Calu3 (cell line): ENCODE data around the gene LIPA. TPM values are rescaled to one million over a fixed set of nuclear protein-coding genes. Genes with fewer than 3 reads are reported as not detected.

Source experiments
- BruUV-seq: library from RNA; stranded (reverse); fragments of 400-500 nt; replicated peaks from 2 replicates; lab custom pipeline; 2021; lab: Mats Ljungman, UMichigan
- CTCF ChIA-PET: fragments of 300-600 bp; sonication (Branson Sonifier 250); formaldehyde crosslinking; loops from one replicate; lab custom pipeline; 2022; ENCODE audit warnings: antibody characterized with exemption; lab: Charles Lee
- DNase-seq: peaks from one replicate; pipeline ENCODE4 v3.0.0; 2022
- H3K27ac Mint-ChIP-seq: one replicate; pipeline ENCODE4 v1.8.0; 2022; ENCODE audit warnings: mixed read lengths; ENCODE audit not compliant: unreplicated experiment
- H3K27me3 Mint-ChIP-seq: one replicate; pipeline ENCODE4 v1.8.0; 2022; ENCODE audit warnings: mixed read lengths; ENCODE audit not compliant: unreplicated experiment
- H3K36me3 Mint-ChIP-seq: one replicate; pipeline ENCODE4 v1.8.0; 2022; ENCODE audit warnings: mild to moderate bottlenecking, moderate library complexity, mixed read lengths; ENCODE audit not compliant: insufficient read depth, unreplicated experiment
- H3K4me1 Mint-ChIP-seq: one replicate; pipeline ENCODE4 v1.8.0; 2022; ENCODE audit warnings: mild to moderate bottlenecking, low read depth, mixed read lengths; ENCODE audit not compliant: unreplicated experiment
- H3K4me3 Mint-ChIP-seq: one replicate; pipeline ENCODE4 v1.8.0; 2022; ENCODE audit warnings: mild to moderate bottlenecking, low read depth, moderate library complexity, mixed read lengths; ENCODE audit not compliant: unreplicated experiment
- H3K9me3 Mint-ChIP-seq: one replicate; pipeline ENCODE4 v1.8.0; 2022; ENCODE audit warnings: low read depth, mixed read lengths; ENCODE audit not compliant: unreplicated experiment
- intact Hi-C: fragments of 100-400 bp; cut with micrococcal nuclease; formaldehyde crosslinking; loops from one replicate; pipeline ENCODE4 v1.10.0; 2022; ENCODE audit not compliant: unreplicated experiment
- total RNA-seq: library from RNA; stranded (reverse); gene quantifications from 2 replicates; pipeline ENCODE4 v1.2.3, GENCODE V29; 2022
- TF ChIP-seq, protein P1 (sequence below): fragments of 200-600 bp; IDR thresholded peaks from one replicate; pipeline ENCODE4 v1.8.0; 2022; ENCODE audit warnings: antibody characterized with exemption; ENCODE audit not compliant: unreplicated experiment

The LIPA gene
- total RNA-seq, 1 experiment from 2014 or later = 66.7 TPM

DNA sequence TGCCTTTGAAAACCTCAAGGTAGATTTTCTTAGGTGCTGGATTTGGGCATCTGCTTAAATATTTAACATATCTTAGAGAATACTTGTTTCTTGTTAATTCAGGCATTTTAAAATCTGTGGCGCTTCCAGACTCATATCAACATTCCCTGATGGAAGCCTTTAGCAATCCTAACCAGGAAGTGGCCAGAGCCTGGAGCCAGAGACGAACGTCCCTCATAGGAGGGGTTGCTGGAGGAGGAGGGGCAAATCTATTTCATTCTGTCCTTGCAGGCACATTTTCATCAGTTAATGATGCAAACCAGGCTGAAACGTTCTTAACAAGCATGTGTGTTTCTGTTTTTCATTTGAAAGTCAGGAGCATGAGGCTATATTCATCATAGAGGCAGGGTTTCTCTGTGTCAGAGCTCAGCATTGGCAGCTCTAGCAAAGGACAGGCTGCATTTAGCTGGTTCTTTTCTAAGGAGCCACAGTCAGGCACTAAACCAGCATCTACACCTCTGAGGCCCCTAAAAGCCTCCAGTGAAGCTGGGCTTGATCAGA, 32.4 kb upstream of the LIPA start:
- Mint-ChIP-seq H3K4me3 (no peak overlapping the region), H3K27me3 (no peaks in the 10 kb centered on the region), H3K36me3 (peaks cover 5% of the 10 kb centered on the region), H3K27ac (peak overlapping the region; percentile 78), H3K9me3 (no peaks in the 10 kb centered on the region), H3K4me1 (peaks cover 52% of the 10 kb centered on the region)
- CTCF ChIA-PET = interaction anchor here (1.0 kb wide), 1 partner anchor 20 kb away, joined by 4 read pairs; no protein-coding TSS in a partner anchor
- peak; percentile 18 for DNase-seq
- TSS peak; percentile 72 for BruUV-seq
- intact Hi-C loops = no loop called here
- TF ChIP-seq, protein P1, sequence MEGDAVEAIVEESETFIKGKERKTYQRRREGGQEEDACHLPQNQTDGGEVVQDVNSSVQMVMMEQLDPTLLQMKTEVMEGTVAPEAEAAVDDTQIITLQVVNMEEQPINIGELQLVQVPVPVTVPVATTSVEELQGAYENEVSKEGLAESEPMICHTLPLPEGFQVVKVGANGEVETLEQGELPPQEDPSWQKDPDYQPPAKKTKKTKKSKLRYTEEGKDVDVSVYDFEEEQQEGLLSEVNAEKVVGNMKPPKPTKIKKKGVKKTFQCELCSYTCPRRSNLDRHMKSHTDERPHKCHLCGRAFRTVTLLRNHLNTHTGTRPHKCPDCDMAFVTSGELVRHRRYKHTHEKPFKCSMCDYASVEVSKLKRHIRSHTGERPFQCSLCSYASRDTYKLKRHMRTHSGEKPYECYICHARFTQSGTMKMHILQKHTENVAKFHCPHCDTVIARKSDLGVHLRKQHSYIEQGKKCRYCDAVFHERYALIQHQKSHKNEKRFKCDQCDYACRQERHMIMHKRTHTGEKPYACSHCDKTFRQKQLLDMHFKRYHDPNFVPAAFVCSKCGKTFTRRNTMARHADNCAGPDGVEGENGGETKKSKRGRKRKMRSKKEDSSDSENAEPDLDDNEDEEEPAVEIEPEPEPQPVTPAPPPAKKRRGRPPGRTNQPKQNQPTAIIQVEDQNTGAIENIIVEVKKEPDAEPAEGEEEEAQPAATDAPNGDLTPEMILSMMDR = no peak

DNA sequence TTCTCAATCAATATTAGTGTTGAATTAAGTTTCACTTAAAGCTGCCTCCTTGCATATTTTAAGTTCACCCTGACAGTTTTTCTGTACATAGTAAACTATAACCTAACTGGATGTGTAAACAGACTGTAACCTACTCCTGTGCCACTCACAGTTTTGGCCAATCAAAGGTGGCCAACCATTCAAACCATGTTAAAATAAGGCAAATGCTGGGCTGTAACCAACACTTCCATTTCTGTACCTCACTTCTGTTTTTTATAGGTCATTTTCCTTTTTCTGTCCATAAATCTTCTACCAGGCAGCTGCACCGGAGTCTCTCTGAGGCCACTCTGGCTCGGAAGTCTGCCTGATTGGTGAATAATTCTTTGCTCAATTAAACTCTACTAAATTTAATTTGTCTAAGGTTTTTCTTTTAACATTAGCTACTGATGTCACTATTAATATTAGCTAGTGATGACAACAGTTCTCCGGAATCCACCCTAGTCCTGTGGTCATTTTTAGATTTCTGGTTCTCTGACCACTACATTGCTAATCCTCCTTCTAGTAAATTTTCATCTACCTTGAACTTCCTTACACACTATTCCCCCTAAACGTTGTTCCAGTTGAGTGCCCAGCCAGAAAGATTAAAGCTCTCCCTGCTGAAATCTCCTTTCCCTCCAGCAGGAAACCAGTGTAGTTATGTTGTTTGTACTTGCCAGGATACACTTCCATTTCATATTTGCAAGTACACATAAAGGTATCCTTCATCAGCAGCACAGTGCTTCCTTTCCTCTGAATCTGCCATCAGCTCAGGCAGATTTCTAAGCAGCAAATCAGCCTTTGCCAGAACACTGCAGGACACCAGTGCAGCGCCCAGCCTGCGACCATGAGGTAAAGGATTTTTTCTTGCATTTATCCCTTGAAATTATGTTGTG, 31.7 kb upstream of the LIPA start:
- intact Hi-C loops = no loop called here
- peaks cover 55% of the 10 kb centered on the region for H3K4me1 Mint-ChIP-seq
- no peaks in the 10 kb centered on the region for H3K9me3 Mint-ChIP-seq
- H3K27me3 Mint-ChIP-seq = no peaks in the 10 kb centered on the region
- H3K27ac Mint-ChIP-seq = peak overlapping the region; percentile 78
- no TSS peak for BruUV-seq
- no peak for DNase-seq
- peaks cover 5% of the 10 kb centered on the region for H3K36me3 Mint-ChIP-seq
- TF ChIP-seq, protein P1 = no peak
- CTCF ChIA-PET = interaction anchor here (1.0 kb wide), 1 partner anchor 21 kb away, joined by 4 read pairs; no protein-coding TSS in a partner anchor
- H3K4me3 Mint-ChIP-seq = no peak overlapping the region

DNA sequence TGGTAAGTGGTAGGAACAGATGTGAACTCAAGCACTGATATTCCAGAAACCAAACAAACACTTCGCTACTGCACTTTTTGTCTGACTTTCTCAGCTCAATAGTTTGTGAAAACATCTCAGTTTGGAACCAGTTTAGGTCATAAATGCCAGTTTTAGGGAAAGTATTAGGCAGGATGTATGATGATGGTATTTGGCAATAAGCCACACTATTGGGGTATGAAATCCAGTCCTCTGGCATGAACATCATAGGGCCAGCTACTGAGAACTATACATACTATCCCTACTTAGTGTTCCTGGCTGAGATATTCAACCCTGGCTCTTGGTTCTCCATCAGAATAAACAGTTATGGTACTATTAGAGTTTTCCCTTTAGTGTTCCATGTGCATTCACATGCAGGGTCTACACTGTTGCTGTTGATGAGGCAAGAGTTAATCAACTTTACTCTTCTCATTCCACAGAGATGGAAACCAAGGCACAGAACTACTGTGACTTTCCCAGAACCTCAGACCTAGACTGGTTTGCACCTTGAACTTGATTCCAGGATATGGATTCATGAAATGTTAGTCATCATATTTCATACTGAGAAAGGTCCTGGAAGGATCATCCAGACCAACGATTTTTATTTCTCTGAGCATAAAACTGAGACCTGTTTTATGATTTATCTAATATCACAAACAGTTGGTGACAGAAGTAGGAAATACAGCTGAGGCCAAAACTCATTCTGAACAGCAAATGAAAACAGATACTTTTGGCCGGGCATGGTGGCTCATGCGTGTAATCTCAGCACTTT, 30.2 kb upstream of the LIPA start:
- intact Hi-C loops = no loop called here
- Mint-ChIP-seq H3K9me3 (no peaks in the 10 kb centered on the region), H3K27me3 (no peaks in the 10 kb centered on the region), H3K36me3 (peaks cover 5% of the 10 kb centered on the region), H3K4me3 (no peak overlapping the region), H3K4me1 (peaks cover 69% of the 10 kb centered on the region), H3K27ac (peak overlapping the region; percentile 52)
- BruUV-seq = no TSS peak
- CTCF ChIA-PET = no interaction called here
- DNase-seq = no peak
- TF ChIP-seq, protein P1 = no peak

DNA sequence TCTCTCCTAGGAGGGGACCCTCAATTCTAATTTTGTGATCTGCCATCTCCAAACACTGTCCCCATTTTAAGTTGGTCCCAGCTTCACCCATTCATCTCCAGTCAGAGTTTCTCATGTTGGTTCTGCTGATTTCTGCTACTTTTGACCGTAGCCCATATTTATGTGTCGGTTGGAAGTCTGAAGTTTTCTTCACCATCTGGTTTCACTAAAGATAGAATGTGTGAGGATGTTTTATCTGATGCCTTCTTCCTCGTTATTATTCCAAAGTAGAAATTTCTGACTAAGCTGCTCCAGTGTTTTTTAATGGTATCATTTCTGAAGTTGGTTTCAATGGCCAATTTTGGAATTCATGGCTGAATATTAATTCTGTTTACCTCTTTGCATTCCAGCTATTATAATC, 28.9 kb upstream of the LIPA start:
- CTCF ChIA-PET = no interaction called here
- Mint-ChIP-seq H3K4me1 (peaks cover 73% of the 10 kb centered on the region), H3K27ac (no peak overlapping the region), H3K27me3 (no peaks in the 10 kb centered on the region), H3K4me3 (no peak overlapping the region), H3K36me3 (peaks cover 5% of the 10 kb centered on the region), H3K9me3 (no peaks in the 10 kb centered on the region)
- no peak for DNase-seq
- TF ChIP-seq, protein P1 = no peak
- BruUV-seq = no TSS peak
- intact Hi-C loops = no loop called here
